ENCODE data around the gene SMOC2.

SMOC2 gene

GRCh38 chr6:168634541-168635328 lies 193.8 kb downstream of the SMOC2 start:
- no peak for FAIRE-seq

- no peak for FAIRE-seq
Measured at GRCh38 chr6:168636147-168637004, 195.4 kb downstream of the SMOC2 start.

GRCh38 chr6:168637834-168638233 lies 196.8 kb downstream of the SMOC2 start:
- FAIRE-seq, result no peak

- no peak for FAIRE-seq
Measured at GRCh38 chr6:168638468-168639271, 197.7 kb downstream of the SMOC2 start.

GRCh38 chr6:168640181-168640580 lies 199.2 kb downstream of the SMOC2 start:
- FAIRE-seq, result no peak

- no peak for FAIRE-seq
Measured at GRCh38 chr6:168640768-168641167, 199.8 kb downstream of the SMOC2 start.

- FAIRE-seq, result no peak
Measured at GRCh38 chr6:168641446-168641845, 200.5 kb downstream of the SMOC2 start.

GRCh38 chr6:168643401-168643800 lies 202.4 kb downstream of the SMOC2 start:
- no peak for FAIRE-seq

- no peak for FAIRE-seq
Measured at GRCh38 chr6:168645326-168645725, 204.3 kb downstream of the SMOC2 start.

- FAIRE-seq, result no peak
Measured at GRCh38 chr6:168647271-168647670, 206.3 kb downstream of the SMOC2 start.

GRCh38 chr6:168648240-168649125 lies 207.5 kb downstream of the SMOC2 start:
- FAIRE-seq, result no peak

GRCh38 chr6:168649209-168649608 lies 208.2 kb downstream of the SMOC2 start:
- no peak for FAIRE-seq

GRCh38 chr6:168650671-168651111 lies 209.7 kb downstream of the SMOC2 start:
- FAIRE-seq, result no peak

- FAIRE-seq, result no peak
Measured at GRCh38 chr6:168655462-168656152, 214.6 kb downstream of the SMOC2 start.

- no peak for FAIRE-seq
Measured at GRCh38 chr6:168658059-168658458, 217.1 kb downstream of the SMOC2 start.

GRCh38 chr6:168660400-168660945 lies 219.5 kb downstream of the SMOC2 start:
- no peak for FAIRE-seq

GRCh38 chr6:168662301-168662936 lies 221.4 kb downstream of the SMOC2 start:
- no peak for FAIRE-seq

- FAIRE-seq, result no peak
Measured at GRCh38 chr6:168663041-168663440, 222.1 kb downstream of the SMOC2 start.

GRCh38 chr6:168664956-168665355 lies 224.0 kb downstream of the SMOC2 start:
- no peak for FAIRE-seq

- FAIRE-seq, result no peak
Measured at GRCh38 chr6:168666170-168666569, 225.2 kb downstream of the SMOC2 start.
